Activated CD4-positive, alpha-beta T cell treated with anti-CD3 and anti-CD28 coated beads, Interleukin-10, Interleukin-2, amounts not matched to agents 100 ng/mL and 50 ng/mL, durations not matched to agents 16 hours and 8 hours (primary cell): Measurements from ENCODE around the gene LPP.
A peak's percentile ranks its signal among the peaks of the same experiment; 100 is the strongest.

Experiments used
- DNase-seq: peaks from one replicate; pipeline ENCODE4 v3.0.0-alpha.2; 2020

Gene LPP

GRCh38 chr3:188914552-188914951 lies 760.6 kb downstream of the LPP start:
- DNase-seq, result peak; percentile 87

DNA sequence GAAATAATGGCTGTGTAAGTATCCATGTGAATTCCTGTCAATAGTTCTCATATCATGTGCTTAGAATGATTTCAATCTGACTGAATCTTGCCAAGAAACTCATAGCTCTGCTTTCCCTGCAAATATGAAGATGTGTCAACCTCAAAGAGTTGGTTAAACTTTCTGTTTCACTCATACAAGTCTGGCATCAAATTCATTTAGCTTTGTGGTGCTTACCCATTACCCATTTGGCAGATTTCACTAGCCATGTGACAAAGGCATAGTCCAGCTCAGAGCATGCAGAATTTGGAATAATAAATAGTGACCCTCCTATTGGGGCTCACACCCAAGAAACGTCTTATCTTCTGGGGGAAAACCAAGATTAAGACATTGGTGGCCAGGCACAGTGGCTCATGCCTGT lies 761.2 kb downstream of the LPP start:
- DNase-seq, result peak; percentile 92

DNA sequence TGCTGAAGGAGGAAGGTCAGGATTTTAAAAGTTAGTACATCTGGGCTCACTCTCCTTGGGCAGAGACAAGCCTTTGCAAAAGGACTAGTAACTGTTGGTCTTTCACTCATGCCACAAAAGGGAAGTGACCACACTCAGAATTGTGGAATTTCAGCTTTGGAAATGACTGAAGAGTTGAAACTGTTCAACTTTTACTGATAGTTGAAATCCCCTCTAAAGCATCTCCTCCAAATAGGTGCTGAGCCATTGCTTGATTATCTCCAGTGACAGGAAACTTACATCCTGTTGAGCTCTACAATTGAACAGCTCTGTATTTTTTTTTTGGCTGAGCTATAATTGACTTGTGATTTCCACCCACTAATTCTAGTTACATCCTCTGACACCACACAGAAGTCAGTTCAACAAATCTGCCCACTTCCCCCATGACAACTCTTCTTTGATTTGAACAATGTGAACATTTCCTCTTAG lies 763.0 kb downstream of the LPP start:
- DNase-seq, result peak; percentile 88

GRCh38 chr3:188918093-188918492 lies 764.1 kb downstream of the LPP start:
- DNase-seq, result no peak

DNA sequence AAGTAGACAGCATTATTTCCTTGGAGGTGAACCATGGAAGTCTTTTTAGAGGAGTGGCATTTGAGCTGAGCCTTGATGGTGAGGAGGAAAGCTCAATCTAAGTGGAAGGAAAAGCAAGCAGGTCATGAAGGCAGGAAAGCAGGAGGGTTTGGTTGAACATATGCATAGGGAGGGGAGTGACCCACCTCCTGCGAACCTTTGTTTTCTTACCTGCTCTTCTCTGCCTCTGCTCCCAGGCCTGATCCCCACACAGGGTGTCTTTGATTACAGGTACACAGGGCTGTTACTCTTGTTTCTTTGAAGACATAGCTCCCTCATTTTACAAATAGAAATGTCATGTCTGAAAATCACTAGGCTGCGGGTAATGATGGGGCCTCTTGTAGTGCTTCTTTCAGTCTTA lies 769.7 kb downstream of the LPP start:
- DNase-seq, result no peak

- DNase-seq, result no peak
These were observed 771.4 kb downstream of the LPP start for GRCh38 chr3:188925376-188925775.

DNA sequence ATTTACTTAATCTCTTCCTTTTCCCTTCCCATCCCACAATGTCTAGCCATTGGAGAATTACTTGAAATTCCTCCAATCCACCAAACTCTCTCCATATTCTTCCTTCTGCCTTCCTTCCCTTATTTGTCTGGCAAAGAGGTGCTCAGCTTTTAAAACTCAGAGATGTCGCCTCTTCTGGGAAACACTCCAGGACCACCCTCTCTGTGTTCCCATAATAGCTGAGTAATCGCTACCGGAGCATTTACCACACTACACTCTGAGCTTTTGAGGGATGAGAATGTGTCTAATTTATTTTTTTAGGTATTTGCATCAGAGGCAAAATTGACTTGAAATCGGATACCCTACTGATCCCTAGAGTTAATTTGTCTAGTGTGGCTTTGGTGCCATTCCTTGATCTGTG lies 772.2 kb downstream of the LPP start:
- no peak for DNase-seq

- no peak for DNase-seq
These were observed 773.0 kb downstream of the LPP start for GRCh38 chr3:188926741-188927511.

DNA sequence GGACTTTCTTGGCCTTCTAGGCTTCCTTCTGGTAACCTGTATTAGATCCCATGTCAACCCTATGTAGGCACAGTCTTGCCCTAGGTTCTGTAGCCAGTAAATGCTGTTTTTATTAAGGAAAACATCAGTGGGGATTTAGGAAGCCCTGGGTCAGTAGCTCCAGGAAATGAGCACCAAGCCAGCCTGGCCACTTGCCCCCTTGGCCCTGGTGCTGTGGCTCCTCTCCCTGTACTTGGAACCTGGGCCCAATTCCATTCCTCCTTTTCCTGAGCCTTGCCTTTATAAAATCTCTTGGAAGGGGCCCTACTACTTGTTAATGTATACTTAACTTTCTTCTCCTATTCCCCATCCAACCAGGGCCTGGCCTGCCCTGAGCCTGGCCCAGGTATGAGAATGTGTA lies 774.0 kb downstream of the LPP start:
- no peak for DNase-seq

DNA sequence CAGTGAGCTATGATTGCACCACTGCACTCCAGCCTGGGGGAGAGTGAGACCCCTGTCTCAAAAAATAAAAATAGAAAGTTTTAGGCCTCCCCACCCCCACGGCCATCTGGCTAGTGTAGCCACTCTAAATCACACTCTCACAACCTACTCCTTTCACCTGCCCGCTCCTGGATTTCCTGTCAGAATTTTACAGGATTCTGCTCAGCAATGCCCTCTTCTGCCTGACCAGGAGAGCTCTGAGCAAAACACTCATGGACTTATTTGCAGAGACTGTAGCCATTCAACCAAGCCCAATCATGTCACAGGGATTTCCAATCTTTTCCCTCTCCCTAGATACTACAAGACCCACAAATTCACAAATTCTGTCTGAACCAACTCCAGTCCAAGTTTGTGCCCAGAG lies 775.2 kb downstream of the LPP start:
- no peak for DNase-seq

DNA sequence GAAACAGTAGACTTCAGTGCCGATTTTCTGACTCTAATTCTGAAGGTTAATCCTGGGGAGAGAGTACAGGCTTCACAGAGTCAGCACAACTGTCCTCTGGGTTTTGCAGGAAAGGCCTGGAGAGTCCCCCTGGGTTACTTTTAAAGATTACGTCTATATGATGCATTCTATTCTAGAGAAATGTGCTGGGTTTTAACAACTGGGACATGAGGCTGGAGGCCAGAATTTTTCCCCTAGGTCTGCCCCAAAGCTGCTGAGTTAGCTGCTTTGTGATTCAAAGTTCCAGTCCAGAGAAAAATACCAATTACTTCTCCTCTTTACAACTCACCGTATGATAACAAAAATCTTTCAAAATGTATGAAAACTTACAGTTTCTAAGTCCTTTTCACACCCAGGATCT lies 777.1 kb downstream of the LPP start:
- no peak for DNase-seq

- no peak for DNase-seq
These were observed 777.6 kb downstream of the LPP start for GRCh38 chr3:188931531-188931930.

DNA sequence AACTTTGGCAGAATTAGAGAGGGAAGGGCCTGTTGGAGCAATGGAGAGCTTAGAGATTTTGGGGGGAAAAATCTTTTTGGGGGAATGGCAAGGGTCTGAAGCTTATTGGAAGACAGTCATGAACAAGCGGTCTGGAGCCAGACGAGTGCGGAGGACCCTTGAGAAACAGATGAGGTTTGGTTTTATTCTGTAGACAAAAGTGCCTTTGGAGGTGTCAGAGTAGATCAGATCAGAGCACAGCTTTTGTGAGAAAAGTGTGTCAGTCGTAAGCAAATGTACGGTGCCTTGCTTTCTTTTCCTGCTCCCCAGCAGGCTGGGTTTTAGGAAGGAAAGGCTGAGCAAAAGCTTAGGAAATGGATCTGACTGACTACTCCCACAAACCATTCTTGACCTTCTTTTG lies 781.0 kb downstream of the LPP start:
- no peak for DNase-seq

- no peak for DNase-seq
These were observed 782.7 kb downstream of the LPP start for GRCh38 chr3:188936597-188937107.

GRCh38 chr3:188937389-188937788 lies 783.4 kb downstream of the LPP start:
- no peak for DNase-seq

GRCh38 chr3:188938999-188939398 lies 785.0 kb downstream of the LPP start:
- DNase-seq, result no peak

DNA sequence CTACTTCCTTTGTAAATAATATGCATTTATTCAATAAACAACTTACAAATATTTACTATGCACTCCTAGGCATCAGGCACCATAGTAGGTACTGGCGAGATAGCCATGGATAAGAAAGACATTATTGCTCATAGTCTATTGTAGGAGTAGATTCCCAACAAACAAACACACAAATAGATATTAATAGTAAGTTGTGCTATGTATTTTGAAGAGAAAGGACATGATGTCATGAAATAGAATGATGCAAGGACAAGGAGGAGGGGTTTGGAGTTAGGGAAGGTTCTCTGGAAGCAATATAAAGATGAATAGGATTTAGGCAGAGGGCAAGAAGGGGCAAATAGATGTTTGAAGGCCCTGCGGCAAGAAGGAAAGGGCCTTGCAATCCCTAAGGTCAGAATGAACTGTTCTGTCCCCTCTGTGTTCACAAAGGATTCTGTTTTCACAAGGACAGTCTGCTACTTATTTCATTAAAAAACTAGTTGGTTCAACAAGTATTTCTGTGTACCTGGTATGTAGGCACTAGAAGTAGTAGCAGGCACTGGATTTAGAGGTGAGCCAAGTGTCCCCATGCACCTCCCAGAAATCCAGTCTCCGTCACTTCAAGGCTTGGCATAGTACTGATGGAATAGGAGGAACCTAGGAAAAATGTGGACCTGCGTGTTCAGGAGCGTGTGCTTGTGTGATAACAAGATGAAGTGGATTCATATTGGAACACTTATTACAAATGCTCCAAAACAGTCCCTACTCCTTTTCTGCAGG lies 786.0 kb downstream of the LPP start:
- DNase-seq, result no peak
